IMR-90 (cell line): Measurements from ENCODE around the gene RGS17. TPM values are rescaled to one million over a fixed set of nuclear protein-coding genes. Genes with fewer than 3 reads are reported as not detected.
A peak's percentile ranks its signal among the peaks of the same experiment; 100 is the strongest.

Source experiments
- ATAC-seq: fragments of 200-7000 bp; cut with Tn5 transposase; 2 replicates; pipeline ENCODE4 v1.9.1; 2020; ENCODE audit warnings: low read depth, mild to moderate bottlenecking, moderate library complexity
- BruUV-seq: library from RNA; stranded (reverse); fragments of 400-500 nt; replicated peaks from 2 replicates; lab custom pipeline; 2021; lab: Mats Ljungman, UMichigan
- CTCF ChIA-PET: fragments of 300-600 bp; formaldehyde crosslinking; extraction: SDS; loops from one replicate; lab custom pipeline; 2021; ENCODE audit warnings: antibody characterized with exemption; lab: Yijun Ruan, JAX
- POLR2A ChIA-PET: fragments of 300-600 bp; sonication (Branson Sonifier 250); formaldehyde crosslinking; loops from one replicate; lab custom pipeline; 2022; ENCODE audit warnings: antibody characterized with exemption; ENCODE audit not compliant: unreplicated experiment; lab: Charles Lee
- DNase-seq: peaks from one replicate; pipeline ENCODE4 v3.0.0; 2013
- H2AFZ ChIP-seq: replicated peaks from 2 replicates; pipeline ENCODE3; 2013; ENCODE audit warnings: low read length, mild to moderate bottlenecking; ENCODE audit not compliant: poor library complexity
- H2AK5ac ChIP-seq: 2 replicates; pipeline ENCODE4 v1.6.1; 2013; ENCODE audit warnings: low read depth, low read length, inconsistent platforms
- H2AK9ac ChIP-seq: replicated peaks from 2 replicates; pipeline ENCODE3; 2013; ENCODE audit warnings: mild to moderate bottlenecking, low read depth, low read length, moderate library complexity; ENCODE audit not compliant: poor library complexity
- H2BK120ac ChIP-seq: 2 replicates; pipeline ENCODE4 v1.6.1; 2013; ENCODE audit warnings: low read depth, low read length, inconsistent platforms
- H2BK15ac ChIP-seq: 3 replicates; pipeline ENCODE4 v1.6.1; 2013; ENCODE audit warnings: low read depth, low read length, inconsistent platforms
- H2BK20ac ChIP-seq: 2 replicates; pipeline ENCODE4 v1.6.1; 2013; ENCODE audit warnings: low read depth, mild to moderate bottlenecking, inconsistent platforms, low read length, moderate library complexity
- H2BK5ac ChIP-seq: 2 replicates; pipeline ENCODE4 v1.6.1; 2013; ENCODE audit warnings: mild to moderate bottlenecking, low read depth, low read length, inconsistent platforms; ENCODE audit not compliant: poor library complexity, severe bottlenecking
- H3K14ac ChIP-seq: replicated peaks from 2 replicates; pipeline ENCODE4 v1.6.1; 2013; ENCODE audit warnings: low read depth, low read length, inconsistent platforms
- H3K18ac ChIP-seq: 2 replicates; pipeline ENCODE4 v1.6.1; 2013; ENCODE audit warnings: low read depth, low read length, control low read depth
- H3K23ac ChIP-seq: 2 replicates; pipeline ENCODE4 v1.6.1; 2013; ENCODE audit warnings: low read depth, low read length, inconsistent platforms
- H3K27ac ChIP-seq: 2 replicates; pipeline ENCODE4 v1.5.1; 2013; ENCODE audit warnings: mild to moderate bottlenecking, control low read depth, low read length; ENCODE audit not compliant: insufficient read depth
- H3K27me3 ChIP-seq: 2 replicates; pipeline ENCODE4 v1.6.1; 2013; ENCODE audit warnings: low read length; ENCODE audit not compliant: control insufficient read depth, insufficient read depth
- H3K36me3 ChIP-seq: 2 replicates; pipeline ENCODE4 v1.6.1; 2013; ENCODE audit warnings: low read length, mixed read lengths; ENCODE audit not compliant: control insufficient read depth, insufficient read depth
- H3K4ac ChIP-seq: 2 replicates; pipeline ENCODE4 v1.6.1; 2013; ENCODE audit warnings: low read depth, low read length, inconsistent platforms
- H3K4me1 ChIP-seq: 2 replicates; pipeline ENCODE4 v1.6.1; 2013; ENCODE audit warnings: low read length, mixed read lengths; ENCODE audit not compliant: control insufficient read depth, insufficient read depth
- H3K4me2 ChIP-seq: 2 replicates; pipeline ENCODE4 v1.6.1; 2013; ENCODE audit warnings: low read depth, mild to moderate bottlenecking, control low read depth, low read length, moderate library complexity
- H3K4me3 ChIP-seq: 2 replicates; pipeline ENCODE4 v1.5.1; 2013; ENCODE audit warnings: low read depth, mild to moderate bottlenecking, control low read depth, low read length, moderate library complexity; ENCODE audit not compliant: insufficient read depth
- H3K56ac ChIP-seq: 2 replicates; pipeline ENCODE4 v1.6.1; 2013; ENCODE audit warnings: low read length, inconsistent platforms; ENCODE audit not compliant: insufficient read depth; ENCODE audit errors: extremely low read depth
- H3K79me1 ChIP-seq, 2 experiments: 2 replicates each; pipeline ENCODE4 v1.6.1; 2013; ENCODE audit warnings: low read length in 2 of 2, inconsistent platforms in 1 of 2, low read depth in 1 of 2
- H3K9ac ChIP-seq: 2 replicates; pipeline ENCODE4 v1.6.1; 2013; ENCODE audit warnings: low read depth, low read length, control low read depth
- H3K9me1 ChIP-seq: 2 replicates; pipeline ENCODE4 v1.6.1; 2013; ENCODE audit warnings: low read length, inconsistent platforms; ENCODE audit not compliant: insufficient read depth
- H3K9me3 ChIP-seq: 2 replicates; pipeline ENCODE4 v1.6.1; 2013; ENCODE audit warnings: low read length; ENCODE audit not compliant: control insufficient read depth, insufficient read depth
- H4K20me1 ChIP-seq: 2 replicates; pipeline ENCODE4 v1.6.1; 2013; ENCODE audit warnings: low read length, inconsistent platforms; ENCODE audit not compliant: insufficient read depth
- H4K5ac ChIP-seq: 2 replicates; pipeline ENCODE4 v1.6.1; 2013; ENCODE audit warnings: mild to moderate bottlenecking, low read depth, low read length, control low read depth
- H4K8ac ChIP-seq, 2 experiments: 2 replicates each; pipeline ENCODE4 v1.6.1; 2013; ENCODE audit warnings: low read depth in 2 of 2, low read length in 2 of 2, control low read depth in 1 of 2, inconsistent platforms in 1 of 2
- H4K91ac ChIP-seq: 2 replicates; pipeline ENCODE4 v1.6.1; 2013; ENCODE audit warnings: low read depth, low read length, inconsistent platforms; ENCODE audit not compliant: insufficient read depth
- BHLHE40 ChIP-seq: fragments of 150-350 bp; IDR thresholded peaks from 2 replicates; pipeline ENCODE4 v1.6.1; 2016; ENCODE audit warnings: mild to moderate bottlenecking, low read depth, low read length
- CEBPB ChIP-seq: IDR thresholded peaks from 2 replicates; pipeline ENCODE4 v1.6.1; 2012; ENCODE audit warnings: low read depth, low read length, improper control_type of control experiment
- CHD1 ChIP-seq: IDR thresholded peaks from 2 replicates; pipeline ENCODE4 v1.6.1; 2012; ENCODE audit warnings: low read depth, low read length, improper control_type of control experiment
- CTCF ChIP-seq: conservative IDR thresholded peaks from 2 replicates; pipeline ENCODE4 v1.5.1; 2012; ENCODE audit warnings: mild to moderate bottlenecking, low read depth, low read length, improper control_type of control experiment
- ELK1 ChIP-seq: fragments of 150-350 bp; IDR thresholded peaks from 2 replicates; pipeline ENCODE4 v1.6.1; 2016; ENCODE audit warnings: low read depth, mild to moderate bottlenecking, low read length, moderate library complexity, borderline replicate concordance
- FOS ChIP-seq: fragments of 150-350 bp; IDR thresholded peaks from 2 replicates; pipeline ENCODE4 v1.6.1; 2016; ENCODE audit warnings: low read depth, low read length
- MAFK ChIP-seq: IDR thresholded peaks from 2 replicates; pipeline ENCODE4 v1.6.1; 2012; ENCODE audit warnings: low read depth, low read length, improper control_type of control experiment
- MAZ ChIP-seq: IDR thresholded peaks from 2 replicates; pipeline ENCODE4 v1.6.1; 2012; ENCODE audit warnings: low read depth, mild to moderate bottlenecking, low read length, improper control_type of control experiment, moderate library complexity, borderline replicate concordance
- MXI1 ChIP-seq: IDR thresholded peaks from 2 replicates; pipeline ENCODE4 v1.6.1; 2012; ENCODE audit warnings: low read depth, mild to moderate bottlenecking, low read length, moderate library complexity, borderline replicate concordance
- NFE2L2 ChIP-seq: fragments of 150-350 bp; IDR thresholded peaks from 2 replicates; pipeline ENCODE4 v1.6.1; 2016; ENCODE audit warnings: low read depth, mild to moderate bottlenecking, low read length
- POLR2A ChIP-seq: IDR thresholded peaks from 2 replicates; pipeline ENCODE4 v1.6.1; 2012; ENCODE audit warnings: mild to moderate bottlenecking, low read depth, low read length
- RAD21 ChIP-seq: IDR thresholded peaks from 2 replicates; pipeline ENCODE4 v1.6.1; 2012; ENCODE audit warnings: low read length, improper control_type of control experiment
- RCOR1 ChIP-seq: IDR thresholded peaks from 2 replicates; pipeline ENCODE4 v1.6.1; 2012; ENCODE audit warnings: mild to moderate bottlenecking, low read length, improper control_type of control experiment; ENCODE audit not compliant: insufficient replicate concordance
- RFX5 ChIP-seq: IDR thresholded peaks from 2 replicates; pipeline ENCODE4 v1.8.0; 2012; ENCODE audit warnings: low read depth, mild to moderate bottlenecking, low read length, moderate library complexity
- SMC3 ChIP-seq: fragments of 150-350 bp; IDR thresholded peaks from 2 replicates; pipeline ENCODE4 v1.6.1; 2016; ENCODE audit warnings: low read depth, mild to moderate bottlenecking, antibody characterized with exemption, low read length, moderate library complexity
- USF2 ChIP-seq: fragments of 150-350 bp; IDR thresholded peaks from 2 replicates; pipeline ENCODE4 v1.6.1; 2017; ENCODE audit warnings: mild to moderate bottlenecking, antibody characterized with exemption, low read length, low read depth
- dilution Hi-C: fragments of 300-500 bp; cut with HindIII; formaldehyde crosslinking; loops from one replicate; pipeline ENCODE4 v1.14.3; 2018; ENCODE audit warnings: low sequenced_read_pairs; ENCODE audit not compliant: unreplicated experiment
- in situ Hi-C: fragments of 300-500 bp; cut with MboI; formaldehyde crosslinking; loops from 3 replicates; pipeline ENCODE4 v1.14.3; 2019; ENCODE audit warnings: low sequenced_read_pairs, inconsistent platforms, mixed read lengths
- intact Hi-C: fragments of 100-400 bp; cut with micrococcal nuclease; formaldehyde crosslinking; loops from 2 replicates; pipeline ENCODE4 v1.10.0; 2022
- polyA plus RNA-seq, 3 experiments: library from polyadenylated mRNA; depleted of rRNA; stranded (reverse); fragments of >200 nt; gene quantifications; 2 replicates each; pipeline ENCODE4 v1.2.3, GENCODE V29; 2012; ENCODE audit warnings: low replicate concordance in 1 of 3
- total RNA-seq: library from RNA; depleted of rRNA; stranded (reverse); fragments of >200 nt; gene quantifications from 2 replicates; pipeline ENCODE4 v1.2.3, GENCODE V29; 2012

Gene RGS17
- total and polyA plus RNA-seq, 2 of the 4 experiments (the other 2 are of a cell fraction): 0.75 to 1.4 TPM

- H2BK15ac ChIP-seq: no peak overlapping the region
Measured at GRCh38 chr6:153087436-153087835, 43.6 kb downstream of the RGS17 start.

More at GRCh38 chr6:153087436-153087835, 43.6 kb downstream of the RGS17 start:
- ATAC-seq: no peak
- H4K91ac ChIP-seq: no peak overlapping the region
- no peak overlapping the region for H2AK5ac ChIP-seq
- no peak overlapping the region for H2BK20ac ChIP-seq
- no peaks in the 10 kb centered on the region; the same call in 1 of the 2 replicates for H3K9me1 ChIP-seq
- no peak overlapping the region for H3K9ac ChIP-seq
- H3K18ac ChIP-seq: no peak overlapping the region
- dilution Hi-C loops (no loop called here), intact Hi-C loops (no loop called here), in situ Hi-C loops (no loop called here)
- H3K56ac ChIP-seq: no peak overlapping the region
- H3K4me3 ChIP-seq: no peak overlapping the region
- H3K79me1 ChIP-seq: no peaks in the 10 kb centered on the region
- peaks cover 6% of the 10 kb centered on the region for H3K4me1 ChIP-seq
- H3K9me3 ChIP-seq: no peaks in the 10 kb centered on the region
- no peak overlapping the region for H2BK120ac ChIP-seq
- ChIA-PET CTCF (interaction anchor here (1.1 kb wide), 1 partner anchor 1427 kb away, joined by 4 read pairs; no protein-coding TSS in a partner anchor), POLR2A (no interaction called here)
- BruUV-seq: no TSS peak
- H3K36me3 ChIP-seq: no peaks in the 10 kb centered on the region
- H4K5ac ChIP-seq: no peak overlapping the region
- no peak overlapping the region for H2AFZ ChIP-seq
- no peak for DNase-seq
- no peaks in the 10 kb centered on the region for H3K27me3 ChIP-seq
- H3K23ac ChIP-seq: no peak overlapping the region
- H3K4me2 ChIP-seq: no peak overlapping the region
- no peak overlapping the region for H2BK5ac ChIP-seq
- no peak overlapping the region for H2AK9ac ChIP-seq
- no peak overlapping the region for H3K27ac ChIP-seq
- TF ChIP-seq CTCF (no peak), MAZ (no peak), CEBPB (no peak), CHD1 (no peak), FOS (no peak), RFX5 (no peak), SMC3 (no peak), ELK1 (no peak), POLR2A (no peak), NFE2L2 (no peak), USF2 (no peak), RAD21 (no peak), MXI1 (no peak), RCOR1 (no peak), BHLHE40 (no peak), MAFK (no peak)
- H4K20me1 ChIP-seq: no peaks in the 10 kb centered on the region
- H4K8ac ChIP-seq: no peak overlapping the region
- peak overlapping the region; percentile 16; the same call in 1 of the 2 replicates for H3K4ac ChIP-seq
- no peak overlapping the region for H3K14ac ChIP-seq
